ENCODE results near the gene MARS1.
"Not testable (repeated sequence)": the region's sequence is repeated elsewhere in the genome, so short reads cannot be mapped to it uniquely, and the experiment has no call there.

Gene MARS1

DNA sequence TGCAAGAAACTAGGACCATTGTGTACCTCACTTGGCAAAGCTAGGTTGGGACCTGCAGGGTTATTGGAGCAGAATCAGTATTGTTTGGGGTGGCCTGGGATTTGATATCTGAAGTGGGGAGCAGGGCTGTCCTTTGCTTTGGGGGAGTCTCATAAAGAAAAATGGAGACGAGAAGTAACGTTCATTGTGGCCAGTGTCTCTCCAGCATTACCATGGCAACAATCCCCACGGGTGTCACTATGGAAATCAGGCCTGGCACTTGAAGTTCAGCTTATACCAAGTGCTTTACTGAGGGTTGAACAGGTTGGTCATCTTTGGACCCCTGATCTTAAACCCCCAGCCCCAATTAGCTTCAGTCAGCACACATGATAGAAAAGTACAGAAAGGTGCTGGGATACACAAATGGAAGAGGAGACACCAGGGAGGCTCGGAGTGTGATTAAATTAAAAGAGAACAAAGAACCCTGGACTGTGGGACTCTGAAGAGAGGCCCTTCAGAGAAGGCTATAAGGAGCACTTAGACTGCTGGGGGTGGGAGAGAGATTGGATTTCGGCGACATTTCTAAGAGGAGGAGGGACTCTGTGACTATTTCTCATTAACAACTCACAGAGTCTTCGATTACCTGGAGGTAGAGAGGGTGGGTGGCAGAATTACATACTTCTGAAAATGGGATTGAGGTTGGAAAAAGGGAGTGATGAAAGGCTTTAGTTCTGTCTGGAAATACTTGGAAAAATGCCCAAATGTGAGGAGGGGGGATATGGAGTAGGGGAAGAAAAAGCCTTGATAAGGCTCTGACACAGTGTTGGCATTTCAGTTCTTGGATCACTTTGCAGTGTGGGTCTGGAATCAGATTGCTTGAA is 65.7 kb downstream of the MARS1 start:
- no peak for DNase-seq (ENCODE audit: low spot score)
- TF ChIP-seq, protein P1, sequence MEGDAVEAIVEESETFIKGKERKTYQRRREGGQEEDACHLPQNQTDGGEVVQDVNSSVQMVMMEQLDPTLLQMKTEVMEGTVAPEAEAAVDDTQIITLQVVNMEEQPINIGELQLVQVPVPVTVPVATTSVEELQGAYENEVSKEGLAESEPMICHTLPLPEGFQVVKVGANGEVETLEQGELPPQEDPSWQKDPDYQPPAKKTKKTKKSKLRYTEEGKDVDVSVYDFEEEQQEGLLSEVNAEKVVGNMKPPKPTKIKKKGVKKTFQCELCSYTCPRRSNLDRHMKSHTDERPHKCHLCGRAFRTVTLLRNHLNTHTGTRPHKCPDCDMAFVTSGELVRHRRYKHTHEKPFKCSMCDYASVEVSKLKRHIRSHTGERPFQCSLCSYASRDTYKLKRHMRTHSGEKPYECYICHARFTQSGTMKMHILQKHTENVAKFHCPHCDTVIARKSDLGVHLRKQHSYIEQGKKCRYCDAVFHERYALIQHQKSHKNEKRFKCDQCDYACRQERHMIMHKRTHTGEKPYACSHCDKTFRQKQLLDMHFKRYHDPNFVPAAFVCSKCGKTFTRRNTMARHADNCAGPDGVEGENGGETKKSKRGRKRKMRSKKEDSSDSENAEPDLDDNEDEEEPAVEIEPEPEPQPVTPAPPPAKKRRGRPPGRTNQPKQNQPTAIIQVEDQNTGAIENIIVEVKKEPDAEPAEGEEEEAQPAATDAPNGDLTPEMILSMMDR (IDR thresholded peaks at IDR 0.05), result no peak
- Histone ChIP-seq H3K27ac (no peak overlapping the region), H3K4me3 (no peak overlapping the region)

- TF ChIP-seq, protein P1 (IDR thresholded peaks at IDR 0.05), result no peak
- no peak for DNase-seq (ENCODE audit: low spot score)
- Histone ChIP-seq H3K27ac (no peak overlapping the region), H3K4me3 (no peak overlapping the region)
These were observed 66.6 kb downstream of the MARS1 start for GRCh38 chr12:57554453-57554852.

- H3K27ac ChIP-seq, result no peak overlapping the region
- TF ChIP-seq, protein P1 (IDR thresholded peaks at IDR 0.05), result no peak
- no peak overlapping the region for H3K4me3 ChIP-seq
- no peak for DNase-seq (ENCODE audit: low spot score)
These were observed 67.0 kb downstream of the MARS1 start for GRCh38 chr12:57554897-57555296.

DNA sequence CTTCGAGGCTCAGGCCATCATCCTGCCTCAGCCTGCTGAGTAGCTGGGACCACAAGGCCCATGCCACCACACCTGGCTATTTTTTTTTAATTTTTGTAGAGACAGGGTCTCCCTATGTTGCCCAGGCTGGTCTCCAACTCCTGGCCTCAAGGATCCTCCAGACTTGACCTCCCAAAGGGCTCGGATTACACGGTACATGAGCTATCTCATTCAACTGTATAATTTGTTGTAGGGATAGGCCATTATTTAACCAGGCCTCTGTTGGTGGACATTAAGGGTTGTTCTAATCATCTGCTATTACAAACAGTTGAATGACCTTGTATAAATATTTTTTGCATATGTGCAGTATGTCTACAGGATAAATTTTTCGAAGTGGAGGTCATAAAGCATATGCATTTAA is 71.0 kb downstream of the MARS1 start:
- TF ChIP-seq, protein P1 (IDR thresholded peaks at IDR 0.05), result no peak
- no peak for DNase-seq (ENCODE audit: low spot score)
- no peak overlapping the region for H3K27ac ChIP-seq
- no peak overlapping the region for H3K4me3 ChIP-seq

GRCh38 chr12:57560516-57560915 is 72.6 kb downstream of the MARS1 start:
- Histone ChIP-seq H3K4me3 (no peak overlapping the region), H3K27ac (no peak overlapping the region)
- no peak for DNase-seq (ENCODE audit: low spot score)
- TF ChIP-seq, protein P1 (IDR thresholded peaks at IDR 0.05), result no peak

GRCh38 chr12:57561117-57561516 is 73.2 kb downstream of the MARS1 start:
- DNase-seq (ENCODE audit: low spot score); H3K4me3 ChIP-seq; H3K27ac ChIP-seq: not testable (repeated sequence)

DNA sequence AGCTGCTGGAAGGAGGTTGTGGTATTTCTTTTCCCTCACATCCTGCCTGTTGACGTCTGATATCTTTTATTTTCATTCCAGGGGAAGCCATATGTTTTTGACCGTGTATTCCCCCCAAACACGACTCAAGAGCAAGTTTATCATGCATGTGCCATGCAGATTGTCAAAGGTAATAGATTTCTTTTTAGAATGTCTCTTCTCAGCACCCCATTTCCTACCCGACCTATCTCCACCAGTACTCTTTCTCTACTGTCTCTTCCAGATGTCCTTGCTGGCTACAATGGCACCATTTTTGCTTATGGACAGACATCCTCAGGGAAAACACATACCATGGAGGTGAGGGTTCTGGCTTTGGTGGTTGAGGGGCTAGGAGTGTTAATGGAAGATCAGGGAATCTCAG is 75.5 kb downstream of the MARS1 start:
- no peak for DNase-seq (ENCODE audit: low spot score)
- TF ChIP-seq, protein P1 (IDR thresholded peaks at IDR 0.05), result no peak
- Histone ChIP-seq H3K4me3 (no peak overlapping the region), H3K27ac (no peak overlapping the region)

All from coronary artery (tissue), 2 donors.